Keratinocyte (primary cell): Measurements from ENCODE around the gene ZNF365.

ENCODE experiments used
- EZH2 ChIP-seq: IDR thresholded peaks from one replicate; pipeline ENCODE4 v1.6.1; 2012; ENCODE audit warnings: inconsistent platforms, mild to moderate bottlenecking, low read length, moderate library complexity
- TF ChIP-seq, protein P1 (sequence below), 3 experiments: IDR thresholded peaks in 1 of 3; conservative IDR thresholded peaks in 1 of 3; optimal IDR thresholded peaks in 1 of 3; 2 replicates in 2 of 3; 3 replicates in 1 of 3; pipeline versions ENCODE3 to v1.5.1; 2011; ENCODE audit warnings: low read length in 3 of 3, mild to moderate bottlenecking in 3 of 3, moderate library complexity in 2 of 3, control low read depth in 1 of 3, inconsistent platforms in 1 of 3; ENCODE audit not compliant: insufficient read depth in 2 of 3; ENCODE audit errors: extremely low read depth in 1 of 3

- TF ChIP-seq EZH2: no peak
- TF ChIP-seq, protein P1, sequence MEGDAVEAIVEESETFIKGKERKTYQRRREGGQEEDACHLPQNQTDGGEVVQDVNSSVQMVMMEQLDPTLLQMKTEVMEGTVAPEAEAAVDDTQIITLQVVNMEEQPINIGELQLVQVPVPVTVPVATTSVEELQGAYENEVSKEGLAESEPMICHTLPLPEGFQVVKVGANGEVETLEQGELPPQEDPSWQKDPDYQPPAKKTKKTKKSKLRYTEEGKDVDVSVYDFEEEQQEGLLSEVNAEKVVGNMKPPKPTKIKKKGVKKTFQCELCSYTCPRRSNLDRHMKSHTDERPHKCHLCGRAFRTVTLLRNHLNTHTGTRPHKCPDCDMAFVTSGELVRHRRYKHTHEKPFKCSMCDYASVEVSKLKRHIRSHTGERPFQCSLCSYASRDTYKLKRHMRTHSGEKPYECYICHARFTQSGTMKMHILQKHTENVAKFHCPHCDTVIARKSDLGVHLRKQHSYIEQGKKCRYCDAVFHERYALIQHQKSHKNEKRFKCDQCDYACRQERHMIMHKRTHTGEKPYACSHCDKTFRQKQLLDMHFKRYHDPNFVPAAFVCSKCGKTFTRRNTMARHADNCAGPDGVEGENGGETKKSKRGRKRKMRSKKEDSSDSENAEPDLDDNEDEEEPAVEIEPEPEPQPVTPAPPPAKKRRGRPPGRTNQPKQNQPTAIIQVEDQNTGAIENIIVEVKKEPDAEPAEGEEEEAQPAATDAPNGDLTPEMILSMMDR (optimal IDR thresholded peaks at IDR 0.05 in 1 of 3, IDR thresholded peaks at IDR 0.05 in 1 of 3, conservative IDR thresholded peaks at IDR 0.05 in 1 of 3; ENCODE audit: extremely low read depth in 1 of 3, insufficient read depth in 2 of 3, low read length in 3 of 3): no peak
Observed at GRCh38 chr10:62333988-62334682, 40.0 kb upstream of the ZNF365 start.
